SHP77 treated with DMSO at 0.1 percent for 48 hours (cell line): ENCODE measurements around the gene MCMBP.
"Not testable (repeated sequence)": the region's sequence is repeated elsewhere in the genome, so short reads cannot be mapped to it uniquely, and the experiment has no call there.

Source experiments
- DNase-seq: peaks from one replicate; lab custom pipeline; 2025; lab: John Stamatoyannopoulos, UW

Gene MCMBP

DNA sequence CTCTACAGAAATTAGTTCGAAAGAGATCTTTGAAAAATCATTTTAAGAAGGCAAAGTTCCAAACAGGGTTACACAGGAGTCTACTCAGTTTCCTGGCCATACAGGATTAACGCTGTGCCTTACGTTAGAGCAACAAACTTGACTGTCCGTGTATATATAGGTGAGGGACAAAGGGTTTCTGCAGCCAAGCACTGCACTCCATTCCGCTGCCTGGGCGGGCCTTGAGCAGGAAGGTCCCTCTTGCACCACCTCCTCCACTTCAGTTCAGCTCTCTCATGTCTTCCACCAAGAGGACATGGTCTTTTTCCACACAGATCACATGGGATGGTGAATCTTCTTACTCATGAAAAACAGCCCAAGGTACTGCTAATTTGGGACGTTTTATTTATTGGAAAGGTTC, 43.2 kb downstream of the MCMBP start:
- no peak for DNase-seq

DNA sequence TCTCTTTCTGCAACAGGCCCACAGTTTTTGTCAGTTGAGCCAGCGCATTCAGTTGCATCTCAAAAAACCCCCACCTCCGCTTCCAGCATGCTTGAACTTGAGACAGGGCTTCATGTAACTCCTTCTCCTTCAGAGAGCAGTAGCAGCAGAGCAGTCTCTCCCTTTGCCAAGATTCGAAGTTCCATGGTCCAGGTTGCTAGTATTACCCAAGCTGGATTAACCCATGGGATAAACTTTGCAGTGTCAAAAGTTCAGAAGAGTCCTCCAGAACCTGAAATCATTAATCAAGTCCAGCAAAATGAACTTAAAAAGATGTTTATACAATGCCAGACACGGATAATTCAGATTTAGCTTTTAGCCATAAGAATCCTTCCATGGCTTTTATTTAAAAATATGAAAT, 45.2 kb downstream of the MCMBP start:
- no peak for DNase-seq

DNA sequence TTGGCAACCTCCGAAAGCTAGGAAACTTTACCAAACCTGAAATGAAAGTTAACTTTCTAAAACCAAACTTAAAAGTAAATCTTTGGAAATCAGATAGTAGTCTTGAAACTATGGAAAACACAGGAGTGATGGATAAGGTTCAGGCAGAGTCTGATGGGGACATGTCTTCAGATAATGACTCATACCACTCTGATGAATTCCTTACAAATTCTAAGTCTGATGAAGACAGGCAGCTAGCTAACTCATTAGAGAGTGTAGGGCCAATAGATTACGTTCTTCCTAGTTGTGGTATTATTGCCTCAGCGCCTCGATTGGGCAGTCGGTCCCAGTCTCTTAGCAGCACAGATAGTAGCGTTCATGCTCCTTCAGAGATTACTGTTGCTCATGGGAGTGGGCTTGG, 45.9 kb downstream of the MCMBP start:
- no peak for DNase-seq

DNA sequence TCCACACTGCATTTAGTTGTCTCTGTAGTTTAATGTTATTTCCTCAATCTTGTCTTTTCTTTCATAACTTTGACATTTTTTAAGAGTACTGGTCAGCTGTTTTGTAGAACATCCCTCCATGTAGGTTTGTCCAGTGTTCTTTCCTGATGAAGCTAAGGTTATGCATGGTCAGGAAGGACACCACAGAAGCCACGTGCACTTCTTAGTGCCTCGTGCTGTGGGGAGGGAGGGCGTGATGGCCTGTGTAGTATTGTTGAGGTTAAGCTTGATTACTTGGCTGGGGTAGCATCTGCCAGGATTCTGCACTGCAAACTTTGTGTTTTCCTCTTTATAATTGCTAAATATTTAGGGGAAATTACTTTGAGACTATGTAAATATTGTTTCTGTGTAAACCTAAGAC, 48.3 kb downstream of the MCMBP start:
- DNase-seq: no peak

DNA sequence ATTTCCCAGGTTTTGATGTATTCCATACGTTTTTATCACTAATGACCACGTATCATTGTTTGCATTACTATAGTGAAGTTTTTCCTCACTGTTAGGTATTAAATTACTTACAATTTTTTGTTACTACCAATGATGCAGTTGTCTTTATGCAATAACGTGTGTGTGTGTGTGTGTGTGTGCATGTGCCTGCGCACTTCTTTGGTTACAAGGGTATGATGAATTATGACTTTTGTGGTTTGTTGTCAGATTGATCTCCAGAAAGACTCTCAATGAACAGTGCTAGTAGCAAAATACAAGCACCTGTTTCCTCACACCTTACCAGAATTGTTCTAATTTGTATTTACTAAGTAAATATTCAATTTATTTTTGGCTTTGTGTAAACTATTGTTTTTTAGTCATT, 51.5 kb downstream of the MCMBP start:
- DNase-seq: peak; percentile 45

DNA sequence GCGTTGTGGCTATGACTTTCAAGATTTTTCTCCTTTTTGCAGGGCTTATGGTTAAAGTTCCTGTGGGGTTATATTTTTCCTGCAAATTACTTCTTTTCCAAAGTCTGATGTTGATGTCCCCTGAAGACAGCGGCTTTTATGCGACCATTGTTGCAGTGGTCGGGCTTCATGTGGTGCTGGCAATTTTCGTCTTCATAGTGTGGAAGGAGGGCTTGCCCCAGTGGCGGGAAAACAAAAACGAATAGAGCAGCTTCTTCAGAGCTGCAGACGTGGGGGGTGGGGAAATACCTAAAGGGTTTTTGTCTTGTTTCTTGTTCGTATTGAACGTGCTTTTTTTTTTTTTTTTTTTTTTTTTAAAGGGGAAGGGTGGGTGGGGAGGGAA, 53.8 kb downstream of the MCMBP start:
- no peak for DNase-seq

DNA sequence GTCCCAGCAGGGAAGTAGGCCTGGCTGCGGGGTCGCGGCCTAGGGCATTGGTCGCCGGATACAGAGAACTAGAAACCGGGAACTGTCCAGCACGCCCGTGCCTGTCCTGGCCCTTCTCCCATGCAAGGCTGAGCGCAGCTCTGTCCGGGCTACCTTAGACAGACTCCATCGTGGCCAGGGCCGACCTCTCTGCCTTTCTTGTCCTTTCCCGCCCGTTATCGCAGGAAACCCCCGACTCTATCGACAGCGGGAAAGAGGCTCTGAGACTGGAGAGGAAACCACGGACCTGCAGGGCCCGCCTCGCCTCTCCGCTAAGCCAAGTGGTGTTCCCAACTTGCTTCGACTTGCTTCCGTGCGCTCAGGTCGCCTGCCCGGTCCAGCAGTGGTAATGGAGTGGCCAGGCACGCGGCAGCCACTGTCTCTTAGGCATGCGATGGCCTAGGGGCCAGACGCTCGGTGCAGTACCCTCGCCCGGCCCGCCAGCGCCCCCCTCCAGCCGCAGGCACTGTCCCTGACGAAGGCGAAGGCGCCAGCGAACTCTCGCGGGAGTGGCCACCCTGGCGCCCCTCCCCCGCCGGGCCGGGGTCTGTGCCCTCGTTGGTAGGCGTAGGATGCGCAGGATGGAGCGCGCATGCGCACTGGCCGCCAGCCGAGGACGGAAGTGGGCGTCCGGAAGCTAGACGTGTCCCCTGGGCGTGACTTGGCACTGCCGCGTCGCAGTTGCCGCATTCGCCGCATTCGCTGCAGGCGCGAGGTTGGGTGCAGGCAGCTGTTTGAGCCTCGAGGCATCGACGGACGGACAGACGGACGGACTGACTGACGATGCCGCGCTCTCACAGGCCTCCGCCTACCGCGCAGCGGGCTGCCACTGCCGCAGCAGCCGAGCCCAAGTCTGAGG, 54.4 kb downstream of the MCMBP start:
- no peak for DNase-seq

DNA sequence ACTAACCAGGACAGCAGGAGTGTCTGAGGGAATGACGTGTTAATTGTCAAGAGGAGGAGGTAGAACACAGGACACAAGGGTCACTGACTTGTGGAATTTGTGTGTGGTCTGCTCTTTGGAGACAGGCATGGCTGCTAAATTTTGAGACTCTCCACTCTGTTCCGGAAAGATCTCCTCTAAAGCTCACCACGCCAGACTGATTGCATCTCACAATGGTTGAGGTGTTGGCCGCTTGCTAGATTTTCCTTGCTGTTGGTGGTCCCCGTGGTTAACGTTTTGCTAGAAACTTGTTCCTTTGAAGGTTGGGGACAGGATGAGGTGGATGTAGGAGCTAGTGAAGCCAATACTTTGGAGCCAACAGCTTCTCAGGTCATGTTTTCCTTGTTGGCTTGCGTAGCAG, 57.0 kb downstream of the MCMBP start:
- DNase-seq: no peak

DNA sequence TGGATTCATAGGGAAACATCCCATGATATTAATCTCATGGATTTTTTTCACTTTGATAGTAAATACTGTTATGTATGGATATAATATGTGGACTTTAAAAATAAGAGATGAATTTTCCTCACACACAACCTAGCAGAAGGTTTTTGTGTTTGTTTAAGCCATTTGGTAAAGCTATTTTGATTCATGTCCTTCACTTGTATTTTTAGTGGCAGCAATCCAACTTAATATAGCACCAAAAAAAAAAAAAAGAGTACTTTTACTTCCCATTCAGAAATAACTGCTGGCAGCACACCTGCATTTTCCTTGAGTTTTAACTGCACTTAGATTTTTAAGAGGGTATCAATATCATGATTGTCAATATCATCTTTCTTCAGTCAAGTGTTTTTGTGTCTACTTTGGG, 60.0 kb downstream of the MCMBP start:
- DNase-seq: peak; percentile 75

DNA sequence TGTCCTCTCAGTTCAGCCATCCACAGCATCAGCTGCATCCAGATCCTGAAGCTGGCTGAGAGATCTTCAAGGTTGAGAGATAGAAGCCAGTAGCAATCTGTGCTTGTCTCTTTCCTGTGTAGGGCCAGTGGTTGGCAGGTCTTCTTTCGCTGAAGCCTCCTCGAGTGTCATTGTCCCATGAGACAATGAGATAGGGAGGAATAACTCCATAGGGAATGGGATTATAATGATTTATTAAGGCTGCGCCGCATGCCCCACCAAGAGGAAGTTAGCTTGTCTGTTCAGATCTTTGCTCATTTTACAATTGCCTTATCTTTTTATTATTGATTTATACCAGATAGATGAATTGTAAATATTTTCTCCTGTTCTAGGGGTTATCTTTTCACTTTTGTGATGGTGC, 61.5 kb downstream of the MCMBP start:
- no peak for DNase-seq

DNA sequence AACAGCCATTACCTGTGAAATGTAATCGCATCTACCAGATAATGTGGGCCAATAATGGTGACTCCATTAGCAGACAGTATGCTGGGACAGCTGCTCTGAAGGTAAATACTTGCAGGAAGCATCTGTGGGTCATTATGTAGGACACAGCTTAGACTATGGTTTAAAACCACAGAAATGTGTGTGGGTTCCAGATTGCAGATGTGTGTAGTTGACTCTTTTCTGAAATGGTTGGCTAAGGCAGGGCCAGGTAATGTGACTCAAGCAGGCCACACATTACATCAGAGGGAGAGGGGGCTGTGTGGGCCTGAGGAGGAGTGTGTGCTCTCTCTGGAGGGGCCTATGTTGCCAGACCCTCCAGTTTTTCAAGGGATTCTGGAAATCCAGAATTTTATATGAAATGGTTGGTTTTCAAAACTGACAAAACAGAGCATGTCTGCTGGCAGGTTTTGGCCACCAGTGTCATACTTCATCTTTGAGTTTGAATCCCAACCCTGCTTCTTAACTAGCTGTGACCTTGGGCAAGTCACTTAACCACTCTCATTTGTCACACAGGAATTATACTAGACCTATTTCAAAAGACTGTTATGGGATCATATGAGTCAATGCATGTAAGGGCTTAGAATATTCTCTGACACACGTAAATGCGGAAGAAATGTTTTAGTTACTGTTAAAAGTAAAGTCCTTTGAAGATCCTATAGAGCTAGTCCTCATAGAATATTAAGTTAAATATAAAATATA, 64.5 kb downstream of the MCMBP start:
- DNase-seq: peak; percentile 35

DNA sequence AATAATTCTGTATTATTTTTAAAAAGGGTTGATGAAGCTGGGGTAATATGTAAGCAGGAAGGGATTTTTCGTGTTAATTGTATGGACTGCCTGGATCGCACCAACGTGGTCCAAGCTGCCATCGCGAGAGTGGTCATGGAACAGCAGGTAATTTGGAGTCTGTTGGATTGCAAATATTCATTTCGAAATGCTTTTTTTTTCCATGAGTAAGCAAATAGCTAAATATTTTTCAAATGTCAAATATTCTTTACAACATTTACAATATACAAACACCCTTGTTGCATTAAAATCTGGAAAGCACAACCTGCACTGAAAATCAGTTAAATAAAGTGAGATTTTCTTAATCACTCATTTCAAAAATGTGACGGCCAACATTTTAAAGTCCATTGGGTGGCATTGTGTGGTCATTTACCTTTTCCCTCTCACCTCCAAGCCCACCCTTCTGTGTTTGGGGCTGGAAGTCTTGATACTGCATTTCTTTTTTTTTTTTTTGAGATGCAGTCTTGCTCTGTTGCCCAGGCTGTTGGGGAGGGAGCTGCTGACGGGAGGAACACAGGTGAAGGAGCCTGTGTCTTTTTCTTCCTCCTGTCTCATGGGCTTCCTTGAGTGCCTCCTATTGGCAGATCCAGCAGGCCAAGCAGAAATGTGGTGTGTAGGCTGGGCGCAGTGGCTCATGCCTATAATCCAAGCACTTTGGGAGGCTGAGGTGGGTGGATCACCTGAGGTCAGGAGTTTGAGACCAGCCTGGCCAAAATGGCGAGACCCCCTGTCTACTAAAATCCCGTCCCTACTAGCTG, 66.1 kb downstream of the MCMBP start:
- DNase-seq: no peak

DNA sequence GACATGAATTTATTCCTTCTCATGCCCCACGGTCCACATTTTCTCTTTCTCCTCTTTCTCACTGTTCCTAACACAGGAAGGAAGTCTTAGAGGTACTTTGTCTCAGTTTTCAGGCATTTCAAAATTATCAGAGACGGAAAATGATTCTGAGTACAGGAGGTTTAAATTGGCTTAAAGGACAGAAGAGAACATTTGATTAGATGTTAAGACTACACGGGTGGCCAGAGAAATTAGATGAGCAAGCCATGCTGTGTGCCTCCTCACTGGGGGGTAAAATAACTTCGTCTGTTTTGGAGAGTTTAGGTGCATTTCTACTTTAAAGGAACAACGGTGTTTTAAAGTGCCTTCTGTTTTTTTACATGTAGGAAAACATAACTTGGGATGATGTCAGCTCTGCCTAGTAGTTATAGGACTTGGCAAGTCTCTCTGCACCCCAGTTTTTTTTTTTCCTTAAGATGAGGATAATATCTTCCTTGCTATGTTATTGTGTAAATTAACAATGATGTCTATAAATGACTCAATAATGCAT, 66.9 kb downstream of the MCMBP start:
- no peak for DNase-seq

DNA sequence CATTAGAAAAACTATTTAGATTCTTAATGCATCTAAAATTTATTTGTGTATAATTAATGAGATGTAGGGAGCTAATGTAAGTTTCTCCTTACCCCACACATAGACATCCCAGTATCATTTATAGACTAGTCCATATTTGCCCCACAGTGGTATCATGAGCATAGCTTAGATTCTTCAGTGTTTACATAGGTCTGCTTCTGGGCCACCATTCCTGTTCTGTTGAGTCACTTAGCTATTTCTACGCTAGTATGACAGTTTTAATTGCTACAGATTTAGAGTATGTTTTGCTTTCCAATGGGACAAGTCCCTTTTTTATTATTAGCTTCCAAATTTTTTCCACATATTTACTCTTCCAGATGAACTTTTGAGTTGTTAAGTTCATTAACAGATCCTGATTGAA, 69.4 kb downstream of the MCMBP start:
- no peak for DNase-seq

DNA sequence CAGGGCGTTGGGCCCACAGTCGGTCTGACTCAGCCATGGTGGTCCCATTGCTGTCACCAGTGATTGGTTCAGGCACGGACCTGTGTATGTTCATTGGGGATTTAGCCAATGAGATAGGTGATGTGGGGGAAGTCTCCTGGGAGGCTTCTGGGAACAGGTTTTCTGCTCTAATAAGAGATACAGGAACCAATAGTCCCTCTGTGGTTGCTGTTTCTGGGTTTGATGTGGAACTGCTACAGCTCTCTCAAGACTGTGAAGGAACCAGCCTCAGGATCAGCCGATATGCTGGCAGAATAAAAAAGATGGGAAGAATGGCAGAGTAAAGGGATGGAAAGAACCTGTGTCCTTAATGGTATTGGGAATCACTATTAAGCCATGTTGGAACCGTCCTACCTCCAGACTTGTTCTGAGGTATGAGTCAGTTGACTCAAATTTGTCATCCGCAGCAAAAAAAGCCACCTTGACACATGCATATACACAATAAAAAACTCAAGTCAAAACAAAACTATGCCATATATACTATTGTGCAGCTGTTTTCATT, 70.6 kb downstream of the MCMBP start:
- DNase-seq: no peak

DNA sequence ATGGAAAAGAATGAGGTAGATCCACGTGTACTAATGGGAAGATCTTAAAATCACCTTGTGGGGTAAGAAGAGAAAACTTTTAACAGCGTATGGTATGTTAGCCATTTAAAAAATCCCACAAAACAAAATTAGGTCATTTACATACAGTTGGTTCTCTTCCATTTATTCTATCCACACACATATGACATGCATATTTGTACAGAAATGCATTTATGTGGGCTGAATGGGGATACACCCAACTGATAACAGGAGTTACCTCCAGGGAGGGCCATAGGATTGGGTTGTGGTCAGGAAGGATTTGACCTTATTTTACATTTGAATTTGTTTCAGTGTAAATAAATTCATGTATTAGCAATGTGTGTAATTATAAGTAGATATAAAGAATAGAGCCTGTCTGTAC, 71.5 kb downstream of the MCMBP start:
- DNase-seq: no peak

DNA sequence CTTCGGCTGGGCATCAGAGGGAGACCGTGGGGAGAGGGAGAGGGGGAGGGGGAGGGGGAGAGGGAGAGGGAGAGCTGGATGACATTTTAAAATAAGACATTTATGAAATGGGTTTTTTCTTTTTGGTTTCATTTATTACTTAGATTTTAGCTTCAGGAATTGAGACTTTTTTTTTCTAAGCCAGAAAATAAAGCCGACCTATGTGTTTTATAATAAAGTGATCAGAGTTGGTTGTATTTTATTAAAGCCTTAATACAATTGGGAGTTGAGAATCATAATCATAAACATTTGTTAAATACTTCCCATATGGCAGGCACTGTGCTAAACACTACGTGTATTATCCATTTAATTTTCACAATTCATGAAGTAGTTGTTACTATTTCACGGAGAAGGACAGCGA, 76.6 kb downstream of the MCMBP start:
- no peak for DNase-seq

DNA sequence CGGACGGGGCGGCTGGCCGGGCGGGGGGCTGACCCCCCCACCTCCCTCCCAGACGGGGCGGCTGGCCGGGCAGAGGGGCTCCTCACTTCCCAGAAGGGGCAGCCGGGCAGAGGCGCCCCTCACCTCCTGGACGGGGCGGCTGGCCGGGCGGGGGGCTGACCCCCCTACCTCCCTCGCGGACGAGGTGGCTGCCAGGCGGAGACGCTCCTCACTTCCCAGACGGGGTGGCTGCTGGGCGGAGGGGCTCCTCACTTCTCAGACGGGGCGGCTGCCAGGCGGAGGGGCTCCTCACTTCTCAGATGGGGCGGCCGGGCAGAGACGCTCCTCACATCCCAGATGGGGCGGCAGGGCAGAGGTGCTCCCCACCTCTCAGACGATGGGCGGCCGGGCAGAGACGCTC, 77.5 kb downstream of the MCMBP start:
- DNase-seq: not testable (repeated sequence)

DNA sequence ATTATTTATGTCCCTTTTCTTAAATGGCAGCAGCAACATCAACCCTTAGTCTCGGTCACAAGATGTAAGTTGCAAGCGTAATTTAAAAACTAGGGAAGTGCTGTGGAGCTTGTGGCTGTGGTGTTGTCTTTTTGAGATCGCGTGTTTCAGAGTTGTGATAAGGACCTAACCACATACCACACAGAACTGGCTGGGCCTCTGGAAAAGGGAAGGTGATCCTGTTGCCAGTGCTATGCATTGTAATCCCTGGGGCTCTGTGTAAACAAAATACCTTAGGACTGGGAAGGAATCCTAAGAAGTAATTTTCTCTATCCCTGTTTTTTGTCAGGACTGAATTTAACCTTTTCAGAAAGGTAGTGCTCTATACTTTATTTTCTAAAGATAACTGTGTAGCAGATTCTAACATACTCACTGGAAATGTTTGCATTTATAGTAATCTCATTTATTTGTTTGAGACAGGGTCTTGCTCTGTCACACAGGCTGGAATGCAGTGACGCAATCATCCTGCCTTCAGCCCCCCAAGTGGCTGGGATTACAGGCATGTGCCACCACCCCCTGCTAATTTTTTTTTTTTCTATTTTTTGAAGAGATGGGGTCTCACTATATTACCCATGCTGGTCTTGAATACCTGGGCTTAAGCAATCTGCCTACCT, 86.4 kb downstream of the MCMBP start:
- no peak for DNase-seq

DNA sequence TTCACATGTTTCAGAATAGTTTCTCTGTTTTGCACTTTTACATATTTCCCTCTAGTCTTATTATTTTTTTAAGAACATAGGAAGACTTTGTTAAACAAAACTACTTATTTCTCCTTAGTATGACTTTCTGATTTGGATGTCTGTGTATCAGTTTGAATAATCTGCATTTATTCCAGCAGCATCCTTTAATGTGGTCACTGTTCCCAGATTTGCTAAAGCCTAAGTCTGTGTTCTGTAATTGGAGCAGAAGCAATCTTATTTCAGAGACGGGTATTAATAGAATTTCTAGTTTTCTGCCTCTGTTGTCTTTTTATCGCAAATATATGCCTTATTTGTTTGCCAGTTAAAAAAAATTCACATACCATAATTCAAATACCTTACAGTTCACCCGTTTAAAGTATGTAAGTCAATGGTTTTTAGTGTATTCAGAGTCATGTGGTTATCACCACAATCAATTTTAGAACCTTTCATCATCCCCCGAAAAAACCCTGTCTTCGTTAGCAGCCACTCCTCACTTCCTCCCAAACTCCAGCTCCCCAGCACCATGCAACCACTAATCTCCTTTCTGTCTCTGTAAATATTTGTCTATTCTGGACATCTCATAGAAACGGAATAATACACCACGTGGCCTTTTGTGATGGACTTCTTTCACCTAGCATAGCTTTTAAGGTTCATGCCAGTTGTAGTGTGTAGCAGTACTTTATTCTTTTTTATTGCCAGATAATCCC, 88.1 kb downstream of the MCMBP start:
- DNase-seq: peak; percentile 72

DNA sequence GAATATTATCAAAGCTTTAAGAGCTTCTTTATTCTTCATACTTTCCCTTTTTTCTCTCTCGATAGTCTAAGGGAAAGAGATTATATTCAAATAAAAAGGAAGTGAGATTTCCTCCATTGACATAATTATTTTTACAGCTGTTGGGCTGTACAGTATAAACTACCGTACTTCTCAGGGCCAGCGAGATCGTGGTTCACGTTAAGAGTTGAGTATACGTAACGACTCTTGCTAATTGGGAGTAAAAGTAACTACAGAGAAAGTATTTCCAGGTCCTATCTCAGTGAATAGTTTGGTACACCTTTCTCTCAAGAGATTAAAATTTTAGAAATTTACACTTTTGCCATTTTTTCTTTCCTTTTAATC, 89.0 kb downstream of the MCMBP start:
- no peak for DNase-seq
